OCI-LY7 (cell line): ENCODE measurements around the gene SLC35C1.

Source experiments
- EZH2phosphoT487 ChIP-seq: fragments of 200-600 bp; sonication (generic); IDR thresholded peaks from 2 replicates; pipeline ENCODE4 v1.6.1; 2018; ENCODE audit warnings: low read depth, borderline replicate concordance, mild to moderate bottlenecking, mixed run types, antibody characterized with exemption, low read length, moderate library complexity, mixed read lengths
- TF ChIP-seq, protein P1 (sequence below): fragments of 200-600 bp; sonication (generic); conservative IDR thresholded peaks from 2 replicates; pipeline ENCODE4 v1.5.1; 2014; ENCODE audit warnings: mild to moderate bottlenecking, antibody characterized with exemption, low read length, moderate library complexity, mixed read lengths

GRCh38 chr11:45794169-45794568 lies 10.8 kb upstream of the SLC35C1 start:
- TF ChIP-seq, protein P1, sequence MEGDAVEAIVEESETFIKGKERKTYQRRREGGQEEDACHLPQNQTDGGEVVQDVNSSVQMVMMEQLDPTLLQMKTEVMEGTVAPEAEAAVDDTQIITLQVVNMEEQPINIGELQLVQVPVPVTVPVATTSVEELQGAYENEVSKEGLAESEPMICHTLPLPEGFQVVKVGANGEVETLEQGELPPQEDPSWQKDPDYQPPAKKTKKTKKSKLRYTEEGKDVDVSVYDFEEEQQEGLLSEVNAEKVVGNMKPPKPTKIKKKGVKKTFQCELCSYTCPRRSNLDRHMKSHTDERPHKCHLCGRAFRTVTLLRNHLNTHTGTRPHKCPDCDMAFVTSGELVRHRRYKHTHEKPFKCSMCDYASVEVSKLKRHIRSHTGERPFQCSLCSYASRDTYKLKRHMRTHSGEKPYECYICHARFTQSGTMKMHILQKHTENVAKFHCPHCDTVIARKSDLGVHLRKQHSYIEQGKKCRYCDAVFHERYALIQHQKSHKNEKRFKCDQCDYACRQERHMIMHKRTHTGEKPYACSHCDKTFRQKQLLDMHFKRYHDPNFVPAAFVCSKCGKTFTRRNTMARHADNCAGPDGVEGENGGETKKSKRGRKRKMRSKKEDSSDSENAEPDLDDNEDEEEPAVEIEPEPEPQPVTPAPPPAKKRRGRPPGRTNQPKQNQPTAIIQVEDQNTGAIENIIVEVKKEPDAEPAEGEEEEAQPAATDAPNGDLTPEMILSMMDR: no peak
- TF ChIP-seq EZH2phosphoT487: no peak
